Renal cortex interstitium (tissue), 11 donors: ENCODE results near the gene MARK1. TPM values are rescaled to one million over a fixed set of nuclear protein-coding genes. Genes with fewer than 3 reads are reported as not detected.

Source experiments
- DNase-seq, 11 donors: peaks; one replicate each; pipeline ENCODE4 v3.0.0-alpha.2; 2013; ENCODE audit warnings: low read depth in 9 of 11, low spot score in 4 of 11; ENCODE audit errors: extremely low read depth in 1 of 11
- polyA plus RNA-seq, 3 donors: library from polyadenylated mRNA; unstranded; fragments of 120-200 nt; gene quantifications; one replicate each; pipeline ENCODE4 v1.2.1, GENCODE V29; 2013; ENCODE audit not compliant: insufficient read length in 3 of 3

Gene MARK1
- polyA plus RNA-seq, 3 donors = 8.9 to 10.9 (median 9.2) TPM

- no peak for DNase-seq
These were observed 172.7 kb downstream of the MARK1 start for GRCh38 chr1:220700556-220701179.

DNA sequence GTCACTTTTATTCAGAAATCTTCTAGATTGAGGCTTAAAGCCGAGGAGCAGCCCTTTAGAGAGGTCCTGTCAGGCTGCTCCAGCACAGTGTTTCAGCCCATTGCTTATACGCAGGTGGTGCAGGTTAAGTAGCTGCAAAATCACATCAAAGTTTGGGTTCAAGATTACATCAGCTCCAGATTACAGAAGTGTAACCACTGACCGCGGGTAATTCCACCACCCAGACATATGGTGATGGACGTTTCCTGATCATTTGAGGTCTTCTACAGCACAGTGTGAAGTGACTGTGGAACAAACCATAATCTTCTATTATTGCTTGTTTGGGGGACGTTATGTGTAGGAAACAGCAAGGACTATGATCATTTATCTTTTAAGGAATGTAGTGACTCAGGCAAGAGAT lies 174.0 kb downstream of the MARK1 start:
- no peak for DNase-seq

GRCh38 chr1:220702733-220703270 lies 174.9 kb downstream of the MARK1 start:
- no peak for DNase-seq

- no peak for DNase-seq
These were observed 175.4 kb downstream of the MARK1 start for GRCh38 chr1:220703305-220703704.

DNA sequence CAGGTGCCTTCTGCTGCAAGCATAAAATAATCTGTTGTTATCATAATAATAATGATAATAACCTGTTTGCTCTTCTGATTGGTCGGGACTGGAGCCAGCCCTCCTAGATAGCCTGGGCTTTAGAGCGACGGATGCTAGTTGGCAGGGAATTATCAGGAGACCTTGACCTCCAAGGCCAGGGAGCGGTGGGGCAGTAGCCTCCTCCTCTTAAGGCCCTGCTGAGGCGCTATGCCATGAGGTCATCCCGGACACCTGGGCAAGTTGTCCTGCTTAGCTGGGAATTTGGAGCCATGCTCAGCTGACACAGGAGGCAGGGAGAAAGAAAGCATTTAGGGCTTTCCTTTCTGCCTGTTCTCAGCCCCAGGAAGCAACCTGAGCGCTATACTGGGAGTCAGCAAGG lies 177.8 kb downstream of the MARK1 start:
- no peak for DNase-seq

- DNase-seq = no peak
These were observed 178.5 kb downstream of the MARK1 start for GRCh38 chr1:220706480-220706879.

- no peak for DNase-seq
These were observed 179.2 kb downstream of the MARK1 start for GRCh38 chr1:220707160-220707559.

GRCh38 chr1:220708244-220708643 lies 180.3 kb downstream of the MARK1 start:
- DNase-seq = no peak

GRCh38 chr1:220708936-220709801 lies 181.2 kb downstream of the MARK1 start:
- no peak for DNase-seq

- DNase-seq = no peak
These were observed 182.4 kb downstream of the MARK1 start for GRCh38 chr1:220710333-220710732.

DNA sequence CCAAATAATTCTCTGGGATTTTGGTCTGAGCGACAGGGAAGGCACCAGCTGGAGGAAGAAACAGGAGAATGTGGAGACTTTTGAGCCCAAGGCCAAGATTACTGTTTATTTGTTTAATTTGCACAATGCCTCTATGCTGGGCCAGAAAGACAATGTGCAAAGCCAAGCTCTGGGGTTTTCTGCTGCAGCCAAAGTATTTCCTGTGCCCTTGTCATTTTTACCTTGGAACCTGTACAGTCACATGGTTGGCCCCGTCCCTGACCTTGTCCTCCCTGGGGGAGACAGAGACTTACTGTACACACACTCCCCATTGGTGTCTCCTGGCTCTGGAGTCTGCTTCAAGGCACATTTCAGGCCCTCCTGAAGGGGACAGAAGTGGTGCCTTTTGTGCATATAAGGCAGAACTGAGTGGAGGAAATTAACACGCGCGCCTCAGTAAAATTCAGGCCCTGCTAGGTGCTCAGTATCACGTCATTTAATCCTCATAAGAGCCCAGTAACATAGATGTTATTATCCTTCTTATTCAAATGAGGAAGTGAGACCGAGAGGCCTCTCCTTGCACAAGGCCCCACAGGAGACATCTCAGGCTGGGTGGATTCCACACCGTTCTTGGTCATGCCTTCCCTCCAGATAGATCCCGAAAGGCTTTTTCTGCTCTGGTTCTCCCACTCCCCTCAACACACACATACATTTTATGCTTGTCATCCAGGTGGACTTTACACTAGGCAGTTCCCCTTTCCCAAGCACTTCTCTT lies 183.3 kb downstream of the MARK1 start:
- no peak for DNase-seq

Other genes with a start within 250 kb of the MARK1 start
- 10 to 100 TPM; 25.6 to 27.3 (median 26.0) TPM for gene C1orf115, start 162.2 kb downstream of the MARK1 start, polyA plus RNA-seq
- 10 to 100 TPM; 49.9 to 66.0 (median 53.8) TPM for gene MTARC2, start 220.2 kb downstream of the MARK1 start, polyA plus RNA-seq